GM10266 (cell line): ENCODE measurements around the gene FOXK1.

ENCODE experiments used
- DNase-seq: peaks from one replicate; pipeline ENCODE4 v3.0.0; 2012; ENCODE audit errors: extremely low spot score
- CTCF ChIP-seq: IDR thresholded peaks from 2 replicates; pipeline ENCODE4 v1.5.1; 2012; ENCODE audit warnings: mild to moderate bottlenecking, low read depth; ENCODE audit not compliant: control insufficient read depth, insufficient read depth; ENCODE audit errors: missing control alignments

FOXK1 gene

GRCh38 chr7:4815609-4816418 is 133.7 kb downstream of the FOXK1 start:
- peak; percentile 17 for TF ChIP-seq CTCF
- DNase-seq: no peak

DNA sequence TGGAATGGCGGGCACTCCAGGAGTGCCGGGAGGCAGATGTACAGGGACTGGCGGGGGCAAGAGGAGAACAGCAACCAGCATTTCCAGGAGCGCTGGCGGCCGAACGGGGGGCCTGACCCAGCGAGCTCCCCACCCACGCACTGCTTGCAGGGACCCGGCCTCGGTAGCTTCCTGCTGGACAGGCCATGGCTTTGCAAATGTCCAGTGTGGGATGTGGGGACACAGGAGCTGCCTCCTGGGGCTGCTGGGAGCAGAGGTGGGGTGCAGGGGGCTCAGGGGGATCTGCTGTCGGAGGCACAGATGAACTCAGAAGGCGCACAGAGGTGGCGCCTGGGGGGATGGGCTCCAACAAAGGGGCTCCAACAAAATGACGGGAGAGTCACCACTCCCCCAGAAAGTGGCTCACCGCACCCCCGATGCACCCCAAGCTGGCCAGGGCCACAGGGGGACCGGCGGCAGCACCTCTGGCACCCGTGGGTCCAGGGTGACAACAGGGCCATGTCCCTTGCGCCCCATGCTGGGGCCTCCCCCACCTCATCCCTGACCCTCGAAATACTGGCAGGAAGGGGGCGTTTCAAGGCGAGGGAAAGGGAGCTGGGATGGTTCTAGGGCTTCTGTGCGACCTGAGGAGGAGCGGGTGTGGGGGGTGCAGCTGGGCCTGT is 134.5 kb downstream of the FOXK1 start:
- no peak for TF ChIP-seq CTCF
- DNase-seq: no peak

- no peak for DNase-seq
- TF ChIP-seq CTCF: no peak
These were observed 135.2 kb downstream of the FOXK1 start for GRCh38 chr7:4817178-4817901.

DNA sequence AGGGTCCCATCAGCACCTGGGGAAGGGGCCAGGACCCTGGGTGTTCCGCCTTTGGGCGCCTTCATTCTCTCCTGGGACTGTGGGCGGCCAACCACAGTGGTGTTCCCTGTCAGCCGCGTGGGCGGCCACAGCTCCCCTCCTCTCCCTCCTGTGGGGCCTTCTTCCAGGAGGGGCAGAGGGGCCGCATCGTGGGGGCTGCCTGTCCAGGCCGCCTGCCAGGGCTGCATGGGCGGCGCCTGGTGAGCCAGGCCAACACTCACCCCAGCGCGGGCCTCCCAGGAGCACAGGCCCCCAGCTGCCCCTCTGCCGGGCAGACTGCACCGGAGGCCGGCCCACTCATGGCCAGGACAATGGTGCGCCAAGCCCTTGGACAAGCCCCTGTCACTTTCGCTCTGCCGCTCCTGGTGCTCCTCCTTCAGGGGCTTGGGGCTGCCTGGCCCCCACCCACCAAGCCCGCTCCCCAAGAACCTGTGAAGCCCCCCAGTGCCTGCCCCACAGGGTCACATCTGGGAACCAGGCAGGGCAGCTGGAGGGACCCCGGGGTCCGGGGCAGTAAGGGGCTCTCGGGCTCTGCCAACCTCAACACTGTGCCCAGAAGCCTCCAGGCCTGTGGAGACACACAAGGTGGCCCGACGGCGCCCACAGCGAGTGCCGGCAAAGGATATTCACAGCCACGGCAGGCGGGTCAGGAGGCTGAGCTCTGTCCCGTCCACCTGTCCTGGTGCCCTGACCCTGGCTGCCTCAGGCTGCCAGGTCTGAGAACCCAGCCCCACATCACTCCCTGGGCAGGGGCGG is 136.1 kb downstream of the FOXK1 start:
- DNase-seq: no peak
- no peak for TF ChIP-seq CTCF

DNA sequence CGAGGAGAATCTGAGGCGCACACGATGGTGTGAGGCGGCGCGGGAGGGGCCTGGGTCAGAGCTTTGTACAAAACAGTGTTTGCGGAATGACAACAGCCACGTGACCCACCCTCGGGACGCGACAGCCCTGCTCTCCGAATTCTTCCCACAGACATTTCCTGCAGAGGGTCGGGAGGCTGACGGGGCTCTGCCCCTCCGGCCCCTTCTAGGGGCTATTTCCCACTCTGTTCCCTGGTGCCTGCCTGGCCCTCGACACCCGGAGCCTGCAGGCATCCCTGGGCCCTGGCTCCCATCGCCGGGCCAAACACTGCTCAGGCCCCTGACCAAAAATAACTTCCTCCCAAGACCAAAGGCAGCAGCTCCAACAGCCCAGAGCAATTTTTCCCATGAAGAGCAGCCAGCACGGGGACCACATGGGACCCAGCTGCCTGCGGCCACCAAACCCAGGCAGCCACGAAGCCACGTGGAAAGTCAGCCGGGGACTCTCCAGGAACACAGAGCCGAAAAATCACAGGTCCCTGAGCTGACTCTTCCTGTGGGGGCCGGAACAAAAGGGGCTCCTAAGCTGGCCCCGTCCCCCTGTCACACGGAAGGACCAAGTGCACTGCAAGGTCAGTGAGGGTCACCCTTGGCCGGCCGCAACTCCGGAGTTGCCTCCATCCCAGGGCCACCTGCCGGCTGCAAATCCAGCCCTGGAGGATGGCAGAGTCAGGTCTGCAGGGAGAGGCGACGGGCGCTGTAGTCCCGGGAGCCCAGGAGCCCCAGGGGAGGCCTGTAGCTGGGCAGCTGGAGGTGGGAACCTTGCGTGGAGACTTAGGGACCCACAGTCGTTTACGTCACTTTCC is 137.7 kb downstream of the FOXK1 start:
- DNase-seq: no peak
- no peak for TF ChIP-seq CTCF

DNA sequence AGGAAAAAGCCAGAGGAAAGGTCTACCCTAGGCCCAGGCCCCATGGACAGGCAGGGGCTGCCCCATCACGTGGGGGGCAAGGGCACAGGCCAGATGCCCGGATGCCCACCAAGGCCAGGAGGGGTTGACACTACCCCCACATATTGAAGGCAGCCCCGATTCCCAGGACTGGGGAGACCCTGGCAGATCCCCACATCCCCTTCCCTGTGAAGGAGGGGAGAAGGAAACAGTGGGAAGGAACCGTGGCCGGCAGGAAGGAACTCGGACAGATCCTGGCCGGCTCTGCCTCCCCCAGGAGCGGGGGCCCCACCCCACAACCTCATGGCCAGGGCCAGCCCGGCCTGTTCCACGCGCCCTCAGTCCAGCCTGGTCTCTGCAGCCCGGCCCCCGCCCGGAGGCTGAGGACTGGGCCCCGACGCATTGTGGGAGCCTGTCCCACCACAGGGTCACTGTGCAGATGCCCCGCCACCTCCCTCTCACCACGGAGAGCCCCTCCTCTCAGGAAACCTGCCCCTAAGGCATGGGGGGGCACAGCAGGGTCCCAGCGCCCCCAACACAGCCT is 138.4 kb downstream of the FOXK1 start:
- no peak for DNase-seq
- no peak for TF ChIP-seq CTCF
